Measurements from ENCODE around the gene NRTN.

DNA sequence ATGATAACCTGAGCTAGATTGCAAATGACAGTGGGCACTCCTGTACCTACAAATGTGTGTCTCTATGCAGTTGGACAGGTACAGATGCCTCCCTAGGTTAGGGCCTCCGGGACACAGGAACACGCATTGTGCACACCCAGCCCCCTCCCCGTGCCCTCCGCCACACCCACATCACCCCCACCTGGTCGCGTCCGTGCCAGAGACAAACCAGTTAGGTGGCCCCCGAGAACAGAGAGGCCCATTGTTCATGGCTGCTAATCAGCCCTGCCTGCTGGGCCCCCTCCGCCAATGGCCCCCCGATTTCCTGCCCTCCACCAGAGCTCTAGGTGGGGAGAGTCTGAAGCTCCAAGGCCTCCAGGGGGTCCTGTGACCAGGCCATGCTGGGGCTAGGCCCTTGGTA is 13.7 kb downstream of the NRTN start:
- TF ChIP-seq, protein P1, sequence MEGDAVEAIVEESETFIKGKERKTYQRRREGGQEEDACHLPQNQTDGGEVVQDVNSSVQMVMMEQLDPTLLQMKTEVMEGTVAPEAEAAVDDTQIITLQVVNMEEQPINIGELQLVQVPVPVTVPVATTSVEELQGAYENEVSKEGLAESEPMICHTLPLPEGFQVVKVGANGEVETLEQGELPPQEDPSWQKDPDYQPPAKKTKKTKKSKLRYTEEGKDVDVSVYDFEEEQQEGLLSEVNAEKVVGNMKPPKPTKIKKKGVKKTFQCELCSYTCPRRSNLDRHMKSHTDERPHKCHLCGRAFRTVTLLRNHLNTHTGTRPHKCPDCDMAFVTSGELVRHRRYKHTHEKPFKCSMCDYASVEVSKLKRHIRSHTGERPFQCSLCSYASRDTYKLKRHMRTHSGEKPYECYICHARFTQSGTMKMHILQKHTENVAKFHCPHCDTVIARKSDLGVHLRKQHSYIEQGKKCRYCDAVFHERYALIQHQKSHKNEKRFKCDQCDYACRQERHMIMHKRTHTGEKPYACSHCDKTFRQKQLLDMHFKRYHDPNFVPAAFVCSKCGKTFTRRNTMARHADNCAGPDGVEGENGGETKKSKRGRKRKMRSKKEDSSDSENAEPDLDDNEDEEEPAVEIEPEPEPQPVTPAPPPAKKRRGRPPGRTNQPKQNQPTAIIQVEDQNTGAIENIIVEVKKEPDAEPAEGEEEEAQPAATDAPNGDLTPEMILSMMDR (IDR thresholded peaks at IDR 0.05): no peak
- TF ChIP-seq POLR2A (IDR thresholded peaks at IDR 0.05): no peak
